ENCODE measurements around the gene XPR1. TPM values are rescaled to one million over a fixed set of nuclear protein-coding genes. Genes with fewer than 3 reads are reported as not detected.
A peak's percentile ranks its signal among the peaks of the same experiment; 100 is the strongest.

The XPR1 gene
- total RNA-seq, 1 donor from 2014 or later = 62.6 TPM

GRCh38 chr1:180732866-180733265 lies 101.0 kb downstream of the XPR1 start:
- no peaks in the 10 kb centered on the region for H3K4me1 Mint-ChIP-seq (ENCODE audit: low read depth)
- DNase-seq (ENCODE audit: low spot score, unreplicated experiment) = no peak
- no peak overlapping the region for H3K27ac Mint-ChIP-seq
- peaks cover 37% of the 10 kb centered on the region for H3K36me3 Mint-ChIP-seq (ENCODE audit: insufficient read depth)
- no peaks in the 10 kb centered on the region for H3K27me3 Mint-ChIP-seq
- H3K9me3 Mint-ChIP-seq (ENCODE audit: low read depth) = peaks cover 49% of the 10 kb centered on the region
- no peak overlapping the region for H3K4me3 Mint-ChIP-seq (ENCODE audit: low read depth)
- no peak for TF ChIP-seq CTCF (IDR thresholded peaks at IDR 0.05; ENCODE audit: unreplicated experiment)

DNA sequence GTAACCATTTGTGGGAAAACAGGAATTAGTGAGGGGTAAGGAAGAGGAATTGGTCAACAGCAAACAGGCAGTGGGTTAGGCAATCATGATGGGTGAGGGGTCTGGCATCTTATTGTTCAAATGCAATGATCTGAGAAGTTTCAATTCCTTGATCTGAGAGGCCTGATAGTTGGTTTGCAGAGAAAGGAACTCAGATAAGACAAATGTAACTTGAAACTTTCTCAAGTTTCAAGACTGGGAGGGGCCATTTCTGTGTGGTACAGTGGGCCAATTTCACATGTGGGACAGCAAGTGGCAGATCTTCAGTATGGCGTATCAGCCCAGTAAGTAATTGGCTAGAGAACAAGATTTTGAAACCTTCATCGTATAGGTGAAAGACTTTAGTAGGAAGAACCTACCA lies 102.5 kb downstream of the XPR1 start:
- Mint-ChIP-seq H3K27ac (peak overlapping the region; percentile 76), H3K4me3 (ENCODE audit: low read depth) (no peak overlapping the region), H3K4me1 (ENCODE audit: low read depth) (peaks cover 2% of the 10 kb centered on the region), H3K27me3 (no peaks in the 10 kb centered on the region), H3K36me3 (ENCODE audit: insufficient read depth) (peaks cover 34% of the 10 kb centered on the region), H3K9me3 (ENCODE audit: low read depth) (peaks cover 40% of the 10 kb centered on the region)
- no peak for TF ChIP-seq CTCF (IDR thresholded peaks at IDR 0.05; ENCODE audit: unreplicated experiment)
- no peak for DNase-seq (ENCODE audit: low spot score, unreplicated experiment)

DNA sequence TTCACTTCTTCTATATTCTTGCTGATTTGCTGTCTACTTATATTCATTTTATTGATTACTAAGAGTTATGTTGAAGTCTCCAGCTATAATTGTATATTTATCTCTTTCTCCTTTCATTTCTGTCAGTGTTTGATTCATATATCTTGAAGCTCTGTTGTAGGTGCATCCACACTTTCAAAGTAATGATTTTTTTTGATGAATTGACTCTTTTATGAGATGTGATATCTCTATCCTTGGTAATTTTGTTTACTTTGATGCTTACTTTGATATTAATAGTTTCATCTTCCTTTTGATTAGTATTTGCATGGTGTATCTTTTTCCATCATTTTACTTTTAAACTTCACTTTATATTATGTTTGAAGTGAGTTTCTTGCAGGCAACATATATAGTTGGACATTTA lies 110.8 kb downstream of the XPR1 start:
- Mint-ChIP-seq H3K27ac (no peak overlapping the region), H3K27me3 (no peaks in the 10 kb centered on the region), H3K4me3 (ENCODE audit: low read depth) (no peak overlapping the region), H3K4me1 (ENCODE audit: low read depth) (peaks cover 4% of the 10 kb centered on the region), H3K36me3 (ENCODE audit: insufficient read depth) (peaks cover 22% of the 10 kb centered on the region), H3K9me3 (ENCODE audit: low read depth) (peaks cover 21% of the 10 kb centered on the region)
- TF ChIP-seq CTCF (IDR thresholded peaks at IDR 0.05; ENCODE audit: unreplicated experiment) = no peak
- no peak for DNase-seq (ENCODE audit: low spot score, unreplicated experiment)

GRCh38 chr1:180743868-180744267 lies 112.0 kb downstream of the XPR1 start:
- H3K27me3 Mint-ChIP-seq = no peaks in the 10 kb centered on the region
- no peak for TF ChIP-seq CTCF (IDR thresholded peaks at IDR 0.05; ENCODE audit: unreplicated experiment)
- peaks cover 1% of the 10 kb centered on the region for H3K4me1 Mint-ChIP-seq (ENCODE audit: low read depth)
- H3K36me3 Mint-ChIP-seq (ENCODE audit: insufficient read depth) = peaks cover 20% of the 10 kb centered on the region
- peaks cover 21% of the 10 kb centered on the region for H3K9me3 Mint-ChIP-seq (ENCODE audit: low read depth)
- no peak overlapping the region for H3K27ac Mint-ChIP-seq
- no peak overlapping the region for H3K4me3 Mint-ChIP-seq (ENCODE audit: low read depth)
- no peak for DNase-seq (ENCODE audit: low spot score, unreplicated experiment)

- Mint-ChIP-seq H3K36me3 (ENCODE audit: insufficient read depth) (peaks cover 18% of the 10 kb centered on the region), H3K9me3 (ENCODE audit: low read depth) (peaks cover 21% of the 10 kb centered on the region), H3K27me3 (no peaks in the 10 kb centered on the region), H3K4me3 (ENCODE audit: low read depth) (no peak overlapping the region), H3K27ac (peak overlapping the region; percentile 87), H3K4me1 (ENCODE audit: low read depth) (peaks cover 3% of the 10 kb centered on the region)
- no peak for DNase-seq (ENCODE audit: low spot score, unreplicated experiment)
- no peak for TF ChIP-seq CTCF (IDR thresholded peaks at IDR 0.05; ENCODE audit: unreplicated experiment)
Measured at GRCh38 chr1:180745098-180745497, 113.3 kb downstream of the XPR1 start.
